GM21381 (cell line): ENCODE results near the gene PTPRC.

Experiments used
- ATAC-seq: cut with Tn5 transposase; IDR thresholded peaks from one replicate; pipeline ENCODE4 v1.9.1; 2021; ENCODE audit warnings: mild to moderate bottlenecking, moderate library complexity; ENCODE audit not compliant: unreplicated experiment

The PTPRC gene

DNA sequence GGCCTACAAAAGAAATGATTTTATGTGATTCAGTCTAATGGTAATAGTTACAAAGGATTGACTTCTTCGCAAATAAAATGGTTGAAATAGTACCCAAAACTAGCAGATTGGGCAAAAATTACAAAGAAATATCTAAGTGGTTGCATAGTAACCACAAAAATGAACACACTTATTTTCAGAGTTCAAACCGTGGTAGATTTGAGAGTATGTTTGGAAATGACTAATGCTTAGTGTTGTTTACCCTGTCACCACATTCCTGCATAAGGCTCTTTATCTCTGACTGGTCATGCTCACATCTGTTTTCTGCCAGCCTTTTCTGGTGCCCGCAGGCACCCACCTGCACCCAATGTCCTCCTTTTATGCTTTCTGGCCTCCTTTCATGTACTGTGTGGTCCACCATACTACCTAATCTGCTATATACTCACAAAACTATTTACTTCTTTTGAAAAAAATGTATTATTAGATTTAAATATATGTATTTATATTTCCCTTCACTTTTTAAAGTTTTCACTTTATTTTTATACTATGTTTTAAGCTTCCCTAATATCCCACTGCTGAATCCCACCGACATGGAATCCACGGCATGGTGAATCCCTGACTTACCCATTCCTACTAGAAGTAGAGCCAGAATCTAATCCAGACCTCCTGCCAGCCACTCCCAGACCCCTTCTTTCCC is 30.3 kb downstream of the PTPRC start:
- peak; percentile 85 for ATAC-seq

DNA sequence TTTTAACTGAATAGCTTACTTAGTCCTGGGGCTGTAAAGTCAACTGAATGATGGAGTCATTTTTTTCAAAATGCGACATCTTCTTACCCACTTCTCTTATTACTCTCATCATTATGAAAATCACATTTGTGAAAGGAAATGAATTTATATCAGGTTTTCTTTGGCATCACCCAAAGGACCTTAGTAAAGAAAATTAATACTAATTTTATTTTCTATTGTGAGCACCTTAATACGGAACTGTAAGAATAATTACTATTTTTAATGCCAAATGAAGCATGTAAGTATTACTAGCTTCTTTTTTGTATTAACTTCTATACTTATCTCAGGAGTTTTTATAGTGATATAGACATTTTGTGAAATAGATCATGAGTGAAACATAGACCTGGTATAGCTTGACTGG is 30.9 kb downstream of the PTPRC start:
- ATAC-seq: no peak

GRCh38 chr1:198671136-198671535 is 32.3 kb downstream of the PTPRC start:
- ATAC-seq: peak; percentile 42

DNA sequence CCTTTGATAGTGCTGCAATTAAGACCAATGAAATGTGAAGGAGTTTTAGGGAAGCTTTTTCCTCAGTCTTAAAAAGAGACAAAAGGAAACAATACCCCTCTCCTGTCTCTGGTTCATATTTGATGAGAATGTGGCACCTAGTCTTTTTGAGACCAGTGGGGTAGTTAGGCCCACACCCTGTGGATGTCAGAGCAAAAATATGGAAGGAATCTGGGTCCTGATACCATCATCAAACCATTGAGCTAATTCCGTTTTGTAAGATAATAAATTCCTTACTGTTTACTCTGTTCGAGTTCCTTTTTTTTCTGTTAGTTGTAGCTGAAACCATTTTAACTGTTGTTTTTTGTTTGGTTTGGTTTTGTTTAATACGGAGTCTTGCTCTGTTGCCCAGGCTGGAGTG is 33.3 kb downstream of the PTPRC start:
- no peak for ATAC-seq

GRCh38 chr1:198674009-198674408 is 35.2 kb downstream of the PTPRC start:
- no peak for ATAC-seq

- ATAC-seq: no peak
Measured at GRCh38 chr1:198676253-198676652, 37.4 kb downstream of the PTPRC start.

DNA sequence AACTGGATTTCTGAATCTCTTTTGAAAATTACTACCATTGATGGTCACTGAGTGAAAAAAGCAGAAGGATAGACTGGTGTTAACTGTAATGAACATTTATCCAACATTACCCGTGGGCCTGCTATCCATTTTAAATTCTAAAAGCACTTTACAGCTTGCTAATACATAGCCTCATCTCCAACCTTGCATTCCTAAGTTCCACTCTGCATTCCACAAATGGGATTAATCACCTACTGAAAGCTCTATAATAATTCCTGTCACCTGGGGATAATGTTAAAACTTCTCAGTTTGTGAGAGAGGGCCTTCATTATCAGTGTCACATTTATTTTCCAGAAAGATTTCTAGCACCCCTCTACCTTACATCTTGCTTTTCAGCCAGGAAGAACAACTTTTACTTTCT is 38.2 kb downstream of the PTPRC start:
- no peak for ATAC-seq

- ATAC-seq: no peak
Measured at GRCh38 chr1:198677871-198678270, 39.0 kb downstream of the PTPRC start.

DNA sequence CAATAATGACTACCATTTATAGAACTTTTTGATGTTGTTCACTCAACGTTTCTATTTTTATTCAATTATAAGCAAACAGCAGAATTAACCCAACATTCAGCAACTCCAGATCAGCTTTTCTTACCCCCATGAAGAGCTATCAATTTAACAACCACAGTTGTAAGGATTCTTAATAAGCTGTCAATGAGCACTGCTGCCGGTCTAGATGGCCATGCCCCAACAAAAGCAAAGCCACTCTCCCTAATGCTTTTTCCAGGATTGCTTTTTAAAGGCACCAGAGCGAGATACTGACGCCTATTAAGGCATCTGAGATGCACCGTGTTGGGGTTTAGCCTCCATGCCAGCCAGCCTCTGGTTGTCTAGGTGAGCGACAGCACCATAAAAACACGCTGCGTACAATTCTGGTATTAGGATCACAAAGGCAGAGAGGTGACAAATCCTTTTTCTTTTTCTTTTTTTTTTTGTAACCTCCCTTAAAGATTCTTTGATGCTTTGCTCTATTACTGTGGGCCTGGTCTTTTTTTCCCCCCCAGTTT is 39.5 kb downstream of the PTPRC start:
- no peak for ATAC-seq

- ATAC-seq: peak; percentile 25
Measured at GRCh38 chr1:198678901-198679329, 40.1 kb downstream of the PTPRC start.

- ATAC-seq: no peak
Measured at GRCh38 chr1:198679535-198680173, 40.8 kb downstream of the PTPRC start.

DNA sequence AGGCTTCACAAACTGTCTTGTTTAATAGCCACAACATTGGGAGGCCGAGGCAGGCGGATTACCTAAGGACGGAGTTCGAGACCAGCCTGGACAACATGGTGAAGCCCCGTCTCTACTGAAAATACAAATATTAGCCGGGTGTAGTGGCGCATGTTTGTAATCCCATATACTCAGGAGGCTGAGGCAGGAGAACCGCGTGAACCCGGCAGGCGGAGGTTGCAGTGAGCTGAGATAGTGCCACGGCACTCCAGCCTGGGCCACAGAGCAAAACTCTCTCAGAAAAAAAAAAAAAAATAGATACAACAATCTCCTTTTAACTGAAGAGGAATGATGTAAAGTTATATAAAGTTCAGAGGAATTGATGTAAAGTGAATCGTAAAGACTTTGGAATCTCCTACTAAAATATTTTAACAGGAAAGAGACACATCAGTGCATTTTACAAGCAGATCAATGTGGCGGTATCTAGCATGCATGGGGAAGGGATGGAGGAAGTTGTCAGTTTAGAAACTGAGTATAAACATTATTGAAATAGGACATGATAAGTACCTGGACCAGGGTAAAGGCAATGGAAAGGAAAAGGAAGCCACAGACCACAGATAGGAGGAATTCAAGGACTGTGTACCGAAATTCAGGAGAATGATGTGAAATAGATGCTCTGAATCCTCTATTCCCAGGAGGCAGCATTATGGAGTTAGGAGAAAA is 41.5 kb downstream of the PTPRC start:
- ATAC-seq: no peak

DNA sequence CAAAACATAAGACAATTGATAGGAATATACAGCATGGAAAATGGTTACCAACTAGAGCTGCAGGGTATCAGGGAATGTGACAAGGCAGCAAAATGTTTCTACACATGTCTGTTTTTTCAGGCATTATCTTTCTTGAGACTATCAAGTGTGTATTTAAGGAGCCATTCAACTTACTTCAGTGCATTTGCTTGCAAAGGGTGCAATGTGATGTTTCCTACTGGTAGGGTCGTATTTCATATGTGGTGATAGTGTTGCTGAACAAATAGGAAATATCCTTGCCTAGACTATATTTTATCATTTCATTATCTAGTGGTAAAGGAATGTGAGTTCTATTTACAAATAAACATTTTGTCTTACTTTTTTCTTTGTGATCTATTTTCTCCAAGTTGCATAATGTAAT is 42.4 kb downstream of the PTPRC start:
- ATAC-seq: no peak

- peak; percentile 95 for ATAC-seq
Measured at GRCh38 chr1:198681831-198682759, 43.3 kb downstream of the PTPRC start.

GRCh38 chr1:198682850-198683249 is 44.0 kb downstream of the PTPRC start:
- ATAC-seq: no peak

- no peak for ATAC-seq
Measured at GRCh38 chr1:198683449-198683848, 44.6 kb downstream of the PTPRC start.

GRCh38 chr1:198686069-198686728 is 47.4 kb downstream of the PTPRC start:
- no peak for ATAC-seq

DNA sequence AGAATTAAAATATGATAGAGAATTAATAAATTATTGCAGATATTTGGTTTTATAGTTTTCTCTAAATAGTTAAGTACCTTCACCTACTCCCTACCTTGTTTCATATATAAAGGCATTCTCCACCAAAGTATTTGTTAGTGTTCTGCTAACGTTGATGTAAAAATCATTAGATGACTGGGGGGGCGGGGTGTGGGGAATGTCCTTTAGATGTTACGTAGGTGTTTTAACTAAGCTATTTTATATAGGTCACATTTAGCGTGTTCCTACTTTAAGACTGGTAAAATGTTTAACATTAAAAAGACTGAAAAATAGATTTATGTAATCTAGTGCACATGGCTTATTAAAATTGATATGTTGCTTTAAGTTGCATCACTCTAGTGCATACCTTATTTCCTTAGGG is 48.6 kb downstream of the PTPRC start:
- ATAC-seq: no peak

DNA sequence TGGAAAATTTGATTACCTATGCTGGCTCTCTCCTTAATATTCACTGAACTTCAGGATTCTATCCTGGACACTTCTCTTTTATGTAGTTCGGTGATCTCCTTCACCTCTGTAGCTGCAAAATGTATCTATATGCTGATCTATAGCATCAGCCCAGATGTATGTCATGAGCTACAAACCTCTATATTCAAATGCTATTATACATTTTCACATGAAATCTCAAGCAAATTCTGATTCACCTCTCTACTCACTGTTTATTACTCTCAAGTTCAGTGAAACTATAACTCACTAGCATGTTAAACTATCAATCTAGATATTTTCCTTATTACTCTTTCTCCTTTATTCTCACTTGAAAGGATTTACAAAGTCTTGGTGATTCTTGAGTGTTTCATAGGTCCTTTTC is 52.2 kb downstream of the PTPRC start:
- ATAC-seq: no peak

DNA sequence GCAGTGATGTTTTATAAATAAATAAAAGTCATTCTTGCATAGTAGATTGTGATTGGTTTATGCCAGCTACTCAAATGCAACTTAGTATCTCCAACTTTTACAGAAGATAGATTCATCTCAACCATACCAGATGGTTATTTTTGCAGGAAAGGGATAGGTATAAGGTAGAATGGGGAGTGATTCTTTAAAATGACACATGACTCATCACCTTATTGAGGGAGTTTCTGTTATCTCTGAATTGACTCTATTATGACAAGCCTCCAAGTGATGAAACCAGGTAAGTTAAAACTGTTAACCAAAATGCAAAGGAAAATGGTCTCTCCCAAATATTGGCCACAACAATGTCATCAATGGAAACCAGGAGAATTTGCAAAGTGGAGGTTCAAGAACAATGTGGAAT is 54.5 kb downstream of the PTPRC start:
- ATAC-seq: no peak
